Uterus (tissue), 2 donors: ENCODE data around the gene RNF13.
"Not testable (repeated sequence)": the region's sequence is repeated elsewhere in the genome, so short reads cannot be mapped to it uniquely, and the experiment has no call there.

Experiments used
- POLR2A ChIP-seq, 2 donors: fragments of 450-650 bp; IDR thresholded peaks; one replicate each; pipeline ENCODE4 v1.6.1; 2016; ENCODE audit warnings: antibody characterized with exemption in 2 of 2, mild to moderate bottlenecking in 1 of 2, moderate library complexity in 1 of 2
- TF ChIP-seq, protein P1 (sequence below), 4 experiments: fragments of 200-600 bp in 2 of 4; fragments of 450-650 bp in 2 of 4; sonication (generic) in 2 of 4; IDR thresholded peaks; one replicate each; pipeline ENCODE4 v1.5.1; 2016 to 2019; ENCODE audit warnings: antibody characterized with exemption in 4 of 4, mild to moderate bottlenecking in 2 of 4, moderate library complexity in 1 of 4

DNA sequence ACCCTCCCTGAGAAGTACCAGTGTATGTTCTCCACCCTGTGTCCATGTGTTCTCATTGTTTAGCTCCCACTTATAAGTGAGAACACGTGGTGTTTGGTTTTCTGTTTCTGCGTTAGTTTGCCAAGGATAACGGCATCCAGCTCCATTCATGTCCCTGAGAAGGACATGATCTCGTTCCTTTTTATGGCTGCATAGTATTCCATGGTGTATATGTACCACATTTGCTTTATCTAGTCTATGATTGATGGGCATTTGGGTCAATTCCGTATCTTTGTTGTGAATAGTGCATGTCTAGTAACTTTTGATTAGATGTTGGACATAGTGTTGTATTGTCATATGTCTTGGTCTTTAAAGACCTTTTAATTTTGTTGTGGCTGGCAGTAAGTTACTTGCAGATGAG lies 70.8 kb downstream of the RNF13 start:
- TF ChIP-seq, protein P1, sequence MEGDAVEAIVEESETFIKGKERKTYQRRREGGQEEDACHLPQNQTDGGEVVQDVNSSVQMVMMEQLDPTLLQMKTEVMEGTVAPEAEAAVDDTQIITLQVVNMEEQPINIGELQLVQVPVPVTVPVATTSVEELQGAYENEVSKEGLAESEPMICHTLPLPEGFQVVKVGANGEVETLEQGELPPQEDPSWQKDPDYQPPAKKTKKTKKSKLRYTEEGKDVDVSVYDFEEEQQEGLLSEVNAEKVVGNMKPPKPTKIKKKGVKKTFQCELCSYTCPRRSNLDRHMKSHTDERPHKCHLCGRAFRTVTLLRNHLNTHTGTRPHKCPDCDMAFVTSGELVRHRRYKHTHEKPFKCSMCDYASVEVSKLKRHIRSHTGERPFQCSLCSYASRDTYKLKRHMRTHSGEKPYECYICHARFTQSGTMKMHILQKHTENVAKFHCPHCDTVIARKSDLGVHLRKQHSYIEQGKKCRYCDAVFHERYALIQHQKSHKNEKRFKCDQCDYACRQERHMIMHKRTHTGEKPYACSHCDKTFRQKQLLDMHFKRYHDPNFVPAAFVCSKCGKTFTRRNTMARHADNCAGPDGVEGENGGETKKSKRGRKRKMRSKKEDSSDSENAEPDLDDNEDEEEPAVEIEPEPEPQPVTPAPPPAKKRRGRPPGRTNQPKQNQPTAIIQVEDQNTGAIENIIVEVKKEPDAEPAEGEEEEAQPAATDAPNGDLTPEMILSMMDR (IDR thresholded peaks at IDR 0.05) = not testable (repeated sequence)
- TF ChIP-seq POLR2A (IDR thresholded peaks at IDR 0.05) = not testable (repeated sequence)
